GM19463 (cell line): Measurements from ENCODE around the gene FGFRL1.

Experiments used
- ATAC-seq: cut with Tn5 transposase; IDR thresholded peaks from one replicate; pipeline ENCODE4 v1.9.1; 2021; ENCODE audit warnings: mild to moderate bottlenecking, moderate library complexity; ENCODE audit not compliant: unreplicated experiment

FGFRL1 gene

GRCh38 chr4:1062419-1062818 is 51.0 kb downstream of the FGFRL1 start:
- no peak for ATAC-seq

- ATAC-seq, result no peak
Observed at GRCh38 chr4:1065732-1066131, 54.3 kb downstream of the FGFRL1 start.

- no peak for ATAC-seq
Observed at GRCh38 chr4:1069394-1069793, 58.0 kb downstream of the FGFRL1 start.

- no peak for ATAC-seq
Observed at GRCh38 chr4:1072830-1073446, 61.5 kb downstream of the FGFRL1 start.

- ATAC-seq, result no peak
Observed at GRCh38 chr4:1074077-1074476, 62.7 kb downstream of the FGFRL1 start.

GRCh38 chr4:1075225-1075624 is 63.8 kb downstream of the FGFRL1 start:
- no peak for ATAC-seq

GRCh38 chr4:1075809-1076699 is 64.6 kb downstream of the FGFRL1 start:
- no peak for ATAC-seq
